HG03442 (cell line): ENCODE measurements around the gene HIKESHI.
"Not testable (repeated sequence)": the region's sequence is repeated elsewhere in the genome, so short reads cannot be mapped to it uniquely, and the experiment has no call there.

Experiments
- ATAC-seq: cut with Tn5 transposase; IDR thresholded peaks from one replicate; pipeline ENCODE4 v1.9.1; 2021; ENCODE audit warnings: mild to moderate bottlenecking, moderate library complexity; ENCODE audit not compliant: unreplicated experiment

The HIKESHI gene

DNA sequence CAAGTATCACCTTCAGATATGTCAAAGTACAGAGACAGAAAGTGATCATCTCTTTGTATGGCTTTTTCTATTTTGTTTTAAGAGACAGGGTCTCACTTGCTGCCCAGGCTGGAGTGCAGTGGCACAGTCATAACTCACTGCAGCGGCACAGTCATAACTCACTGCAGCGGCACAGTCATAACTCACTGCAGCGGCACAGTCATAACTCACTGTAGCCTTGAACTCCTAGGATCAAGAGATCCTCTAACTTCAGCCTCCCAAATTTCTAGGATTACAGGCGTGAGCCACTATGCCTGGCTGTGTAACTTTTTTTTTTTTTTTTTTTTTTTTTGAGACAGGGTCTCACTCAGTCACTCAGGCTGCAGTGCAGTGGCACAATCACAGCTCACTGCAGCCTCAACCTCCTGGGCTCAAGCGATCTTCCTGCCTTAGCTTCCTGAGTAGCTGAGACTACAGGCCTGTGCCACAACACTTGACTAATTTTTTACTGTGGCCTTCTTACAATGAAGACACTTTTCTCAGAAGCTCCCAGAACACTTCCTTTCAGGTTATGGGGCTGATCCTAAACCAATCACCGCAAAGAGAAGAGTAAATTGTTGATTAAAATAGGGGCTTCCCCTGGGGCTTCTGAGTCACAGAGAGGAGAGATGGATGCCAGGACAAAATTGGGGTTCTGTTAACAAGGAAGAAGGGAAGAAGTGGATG lies 9.0 kb upstream of the HIKESHI start:
- peak; percentile 66 for ATAC-seq

- no peak for ATAC-seq
These were observed 8.0 kb upstream of the HIKESHI start for GRCh38 chr11:86294026-86294425.

DNA sequence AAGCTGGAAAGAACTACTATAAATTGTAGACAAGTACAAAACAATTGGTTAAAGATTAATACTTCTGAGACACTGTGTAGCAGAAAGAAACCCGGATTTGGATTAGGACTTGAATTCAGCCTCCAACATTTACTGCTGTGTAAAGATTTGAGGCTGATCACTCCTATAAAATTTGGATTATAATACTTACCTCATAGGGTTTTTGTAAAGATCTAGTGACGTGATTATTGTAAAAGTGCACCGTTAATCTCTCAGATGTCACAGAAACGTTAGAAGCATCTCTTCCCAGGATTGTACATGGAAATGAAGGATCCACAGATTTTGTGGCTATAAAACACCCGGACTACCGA lies 323 bp upstream of the HIKESHI start:
- no peak for ATAC-seq

GRCh38 chr11:86303257-86303656 lies 1.2 kb downstream of the HIKESHI start:
- ATAC-seq = no peak

DNA sequence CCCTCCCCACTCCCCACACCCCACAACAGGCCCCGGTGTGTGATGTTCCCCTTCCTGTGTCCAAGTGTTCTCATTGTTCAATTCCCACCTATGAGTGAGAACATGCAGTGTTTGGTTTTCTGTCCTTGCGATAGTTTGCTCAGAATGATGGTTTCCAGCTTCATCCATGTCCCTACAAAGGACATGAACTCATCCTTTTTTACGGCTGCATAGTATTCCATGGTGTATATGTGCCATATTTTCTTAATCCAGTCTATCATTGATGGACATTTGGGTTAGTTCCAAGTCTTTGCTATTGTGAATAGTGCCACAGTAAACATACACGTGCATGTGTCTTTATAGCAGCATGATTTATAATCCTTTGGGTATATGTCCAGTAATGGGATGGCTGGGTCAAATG lies 6.7 kb downstream of the HIKESHI start:
- ATAC-seq = not testable (repeated sequence)

DNA sequence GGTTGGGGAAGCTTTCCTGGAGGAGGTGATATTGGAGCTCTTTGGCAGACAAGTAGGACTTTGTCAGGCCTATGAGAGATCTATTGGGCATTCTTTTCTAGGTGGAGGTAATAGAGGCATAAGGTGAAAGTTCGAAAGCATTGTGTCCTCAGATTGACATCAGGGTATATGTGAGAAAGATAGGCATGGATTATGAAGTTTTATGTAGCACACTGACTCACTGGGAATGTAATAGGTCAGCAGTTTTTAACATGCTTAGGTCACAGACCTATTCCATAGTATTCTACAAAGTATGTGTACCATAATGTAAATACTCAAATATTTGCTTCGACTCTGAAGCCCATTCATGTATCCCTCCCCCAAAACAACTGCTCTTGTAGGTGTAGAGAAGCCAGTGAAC lies 11.8 kb downstream of the HIKESHI start:
- ATAC-seq = no peak

GRCh38 chr11:86314636-86315035 lies 12.6 kb downstream of the HIKESHI start:
- ATAC-seq = no peak

DNA sequence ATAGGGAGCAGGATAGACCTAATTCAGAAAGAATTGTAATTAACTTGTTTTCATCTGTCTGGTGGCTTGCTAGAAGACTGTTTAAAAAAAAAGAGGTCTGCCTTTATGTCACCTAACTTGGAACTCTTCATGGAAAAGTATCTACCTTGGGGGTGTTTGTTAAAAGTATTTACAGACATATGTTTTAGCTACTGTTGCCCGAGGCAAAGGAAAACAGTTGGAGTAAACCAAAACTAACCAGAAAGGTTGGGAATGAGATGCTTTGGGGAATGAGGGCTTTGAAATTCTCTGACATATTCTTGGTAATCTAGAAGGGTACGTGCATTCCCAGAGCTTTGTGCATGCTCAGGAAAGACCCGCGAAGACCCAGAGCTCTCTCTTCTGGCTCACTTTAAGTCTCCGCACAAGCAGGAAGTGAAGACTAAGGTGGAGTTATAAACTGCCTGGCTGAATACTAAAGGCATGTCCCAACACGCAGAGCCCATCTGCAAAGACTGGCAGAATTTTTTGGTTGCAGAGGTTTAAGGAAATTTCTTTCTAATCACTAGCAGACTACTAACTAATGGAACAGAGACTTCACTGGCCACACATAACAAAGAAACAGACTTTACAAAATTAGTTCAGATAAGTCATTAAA lies 33.2 kb downstream of the HIKESHI start:
- no peak for ATAC-seq

GRCh38 chr11:86337227-86337626 lies 35.2 kb downstream of the HIKESHI start:
- ATAC-seq = no peak

DNA sequence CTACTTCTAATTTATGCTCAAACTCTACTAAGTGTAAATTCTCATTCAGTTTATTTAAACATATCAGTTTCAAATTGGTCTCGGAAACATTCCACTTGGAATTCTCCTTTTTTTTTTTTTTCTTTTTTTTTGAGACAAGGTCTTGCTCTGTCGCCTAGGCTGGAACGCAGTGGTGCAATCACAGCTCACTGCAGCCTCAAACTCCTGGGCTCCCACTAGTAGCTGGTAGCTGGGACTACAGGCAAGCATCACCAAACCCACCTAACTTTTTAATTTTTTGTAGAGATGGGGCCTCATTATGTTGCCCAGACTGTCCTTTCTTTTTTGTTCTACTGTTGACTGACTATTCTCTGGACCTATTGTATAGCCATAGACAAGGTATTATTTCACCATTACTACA lies 39.3 kb downstream of the HIKESHI start:
- ATAC-seq = no peak

- ATAC-seq = no peak
These were observed 44.5 kb downstream of the HIKESHI start for GRCh38 chr11:86346513-86346912.

DNA sequence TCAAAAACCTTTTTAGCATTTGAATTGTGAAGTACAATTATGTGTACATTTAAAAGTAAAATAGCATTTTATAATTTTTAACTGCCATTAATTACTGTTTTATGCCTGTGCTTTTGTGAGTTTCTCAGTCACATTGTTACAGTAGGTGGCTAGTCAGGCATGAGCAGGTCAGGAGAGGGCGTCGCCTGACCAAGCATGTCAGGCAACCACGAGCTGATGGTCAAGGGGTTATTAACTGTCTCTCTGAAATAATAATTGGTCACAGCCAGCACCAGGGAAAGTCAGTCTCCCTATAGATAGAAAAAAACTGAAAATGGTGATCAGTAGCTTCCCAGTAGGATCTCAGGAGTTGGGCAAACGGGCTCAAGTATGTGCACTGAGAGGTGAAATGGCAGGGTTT lies 53.2 kb downstream of the HIKESHI start:
- ATAC-seq = no peak

GRCh38 chr11:86357412-86357811 lies 55.4 kb downstream of the HIKESHI start:
- not testable (repeated sequence) for ATAC-seq

DNA sequence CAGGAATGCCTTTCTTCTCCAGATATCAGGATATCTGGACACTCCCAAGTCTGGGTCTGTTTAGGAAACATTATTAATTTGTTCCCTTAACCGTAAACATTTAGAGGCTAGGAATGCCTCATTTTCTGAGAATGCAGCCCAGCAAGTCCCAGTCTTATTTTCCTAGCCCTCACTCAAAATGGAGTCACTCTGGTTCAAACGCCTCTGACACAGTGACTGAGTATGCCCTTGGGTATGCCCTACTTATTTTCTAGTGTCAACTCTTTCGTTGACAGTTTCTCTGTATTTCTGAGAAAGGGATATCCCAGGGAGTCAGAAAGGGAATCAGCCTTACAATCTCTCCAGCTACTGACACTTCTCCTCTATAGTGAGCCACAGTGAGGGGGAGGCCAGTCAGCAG lies 56.7 kb downstream of the HIKESHI start:
- no peak for ATAC-seq

DNA sequence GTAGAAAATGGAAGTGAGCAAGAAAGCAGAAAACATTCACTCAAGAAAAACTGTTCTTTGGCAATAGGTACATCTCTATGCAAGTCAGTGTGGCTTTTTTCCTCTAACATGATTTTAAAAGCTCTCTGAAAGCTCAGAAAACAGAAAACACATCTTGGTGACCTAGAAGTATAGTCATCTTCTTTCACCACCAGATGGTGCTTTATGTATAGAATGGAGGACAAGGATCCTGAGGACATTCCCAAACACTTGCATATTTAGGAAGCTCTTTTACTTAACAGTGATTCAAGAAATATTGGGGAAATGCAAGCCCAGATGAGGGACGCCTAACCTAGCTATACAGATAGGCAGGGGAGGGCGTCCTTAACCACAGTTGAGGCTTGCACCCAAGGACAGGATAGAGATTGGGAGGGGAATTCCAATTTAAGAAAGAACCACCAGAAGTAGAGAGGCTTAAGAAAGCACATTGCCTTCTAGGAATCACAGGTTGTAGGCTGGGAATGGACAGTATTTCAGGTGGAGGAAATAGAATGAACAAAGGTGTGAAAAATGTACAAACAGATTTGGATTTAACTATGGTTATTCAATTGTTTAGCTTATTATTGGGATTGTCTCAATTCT lies 58.8 kb downstream of the HIKESHI start:
- no peak for ATAC-seq

DNA sequence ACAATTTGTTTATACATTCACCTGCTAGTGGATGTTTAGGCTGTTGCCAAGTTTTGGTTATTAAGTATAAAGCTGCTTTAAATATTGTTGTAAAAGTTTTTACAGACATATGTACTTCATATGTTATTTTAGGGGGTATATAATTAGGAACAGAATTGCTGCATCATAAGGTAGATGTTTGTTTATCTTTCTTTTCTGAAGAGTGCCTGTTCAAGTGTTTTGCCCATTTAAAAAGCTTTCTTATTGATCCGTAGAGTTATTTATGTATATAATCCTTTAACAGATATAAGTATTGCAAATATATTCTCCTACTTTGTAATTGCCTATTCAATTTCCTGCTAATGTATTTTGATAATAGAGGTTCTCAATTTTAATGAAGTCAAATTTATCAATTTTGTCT lies 61.4 kb downstream of the HIKESHI start:
- ATAC-seq = no peak

DNA sequence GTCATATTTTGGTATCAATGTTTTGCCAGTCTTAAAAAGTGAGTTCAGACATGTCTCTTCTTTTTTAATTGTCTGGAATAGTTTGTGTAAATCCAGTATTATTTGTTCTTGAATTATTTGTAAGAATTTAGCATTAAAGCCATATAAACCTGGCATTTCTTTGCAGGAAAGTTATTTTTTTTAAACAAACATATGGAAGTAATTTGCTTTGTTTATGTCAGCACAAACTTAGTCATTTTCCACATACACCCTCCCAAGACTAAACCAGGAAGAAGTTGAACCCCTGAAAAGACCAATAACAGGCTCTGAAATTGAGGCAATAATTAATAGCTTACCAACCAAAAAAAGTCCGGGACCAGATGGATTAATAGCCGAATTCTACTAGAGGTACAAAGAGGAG lies 63.5 kb downstream of the HIKESHI start:
- no peak for ATAC-seq

GRCh38 chr11:86369668-86370067 lies 67.6 kb downstream of the HIKESHI start:
- ATAC-seq = no peak

- no peak for ATAC-seq
These were observed 68.1 kb downstream of the HIKESHI start for GRCh38 chr11:86370171-86370570.

GRCh38 chr11:86370922-86371594 lies 69.0 kb downstream of the HIKESHI start:
- ATAC-seq = no peak

DNA sequence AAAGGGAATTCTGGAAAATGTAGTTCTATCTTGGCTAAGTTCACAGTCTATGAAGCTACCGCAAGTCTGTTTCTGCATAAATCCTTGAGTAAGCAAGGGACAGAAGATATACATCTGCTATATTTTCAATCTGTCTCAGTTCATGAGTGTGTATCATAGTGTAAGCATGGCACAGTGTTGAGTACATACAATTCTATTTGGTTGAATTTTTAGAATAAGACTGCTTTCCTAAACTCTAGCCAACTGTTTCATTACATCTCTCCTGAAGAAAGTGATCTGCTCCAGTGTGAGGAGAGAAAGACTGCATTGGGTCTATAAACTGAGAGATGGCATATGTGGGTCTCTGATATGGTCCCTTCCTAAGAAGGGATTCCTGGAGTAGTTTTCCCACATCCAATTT lies 70.0 kb downstream of the HIKESHI start:
- no peak for ATAC-seq

DNA sequence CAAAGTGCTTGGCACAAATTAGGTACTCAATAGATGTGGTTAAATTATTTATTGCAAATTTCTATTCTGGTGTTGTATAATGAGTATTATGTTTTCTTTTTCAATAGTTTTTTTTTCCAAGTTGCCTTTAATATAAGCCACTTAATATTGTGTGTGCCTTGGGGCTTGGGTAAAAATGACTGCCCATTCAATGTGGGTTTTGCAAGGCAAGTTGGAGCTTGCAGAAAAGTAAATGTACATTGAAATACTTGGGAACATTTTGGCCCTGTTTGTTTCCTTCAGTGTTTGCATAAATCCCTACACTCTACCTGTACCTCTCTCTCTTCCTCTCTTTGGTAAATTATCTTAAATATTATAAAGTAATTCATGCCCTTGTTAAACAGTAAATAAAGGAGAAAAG lies 70.5 kb downstream of the HIKESHI start:
- no peak for ATAC-seq
